LNCAP (cell line): Measurements from ENCODE around the gene XPO6.

ENCODE experiments used
- TF ChIP-seq, protein P1 (sequence below): fragments of 450-650 bp; IDR thresholded peaks from 2 replicates; pipeline ENCODE4 v1.5.1; 2017; ENCODE audit warnings: mild to moderate bottlenecking

The XPO6 gene

DNA sequence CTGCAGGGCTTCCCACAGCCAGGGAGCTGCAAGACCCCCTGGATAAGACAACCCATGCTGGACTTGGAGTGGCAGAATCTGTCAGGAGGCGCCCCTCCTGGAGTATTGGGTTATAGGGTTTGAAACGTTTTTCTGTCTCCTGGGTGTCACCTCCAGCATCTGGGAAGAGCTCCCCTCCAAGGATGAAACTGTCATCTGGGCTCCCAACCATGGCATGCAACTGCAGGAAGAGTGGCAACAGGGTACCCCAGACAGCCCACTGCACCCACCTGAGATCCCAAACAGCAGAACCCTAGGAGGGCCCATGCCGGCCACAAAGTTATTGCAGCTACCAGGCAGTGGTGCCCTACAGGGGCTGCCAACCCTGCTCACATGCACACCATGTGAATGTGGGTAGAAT, 147.6 kb downstream of the XPO6 start:
- TF ChIP-seq, protein P1, sequence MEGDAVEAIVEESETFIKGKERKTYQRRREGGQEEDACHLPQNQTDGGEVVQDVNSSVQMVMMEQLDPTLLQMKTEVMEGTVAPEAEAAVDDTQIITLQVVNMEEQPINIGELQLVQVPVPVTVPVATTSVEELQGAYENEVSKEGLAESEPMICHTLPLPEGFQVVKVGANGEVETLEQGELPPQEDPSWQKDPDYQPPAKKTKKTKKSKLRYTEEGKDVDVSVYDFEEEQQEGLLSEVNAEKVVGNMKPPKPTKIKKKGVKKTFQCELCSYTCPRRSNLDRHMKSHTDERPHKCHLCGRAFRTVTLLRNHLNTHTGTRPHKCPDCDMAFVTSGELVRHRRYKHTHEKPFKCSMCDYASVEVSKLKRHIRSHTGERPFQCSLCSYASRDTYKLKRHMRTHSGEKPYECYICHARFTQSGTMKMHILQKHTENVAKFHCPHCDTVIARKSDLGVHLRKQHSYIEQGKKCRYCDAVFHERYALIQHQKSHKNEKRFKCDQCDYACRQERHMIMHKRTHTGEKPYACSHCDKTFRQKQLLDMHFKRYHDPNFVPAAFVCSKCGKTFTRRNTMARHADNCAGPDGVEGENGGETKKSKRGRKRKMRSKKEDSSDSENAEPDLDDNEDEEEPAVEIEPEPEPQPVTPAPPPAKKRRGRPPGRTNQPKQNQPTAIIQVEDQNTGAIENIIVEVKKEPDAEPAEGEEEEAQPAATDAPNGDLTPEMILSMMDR: no peak

DNA sequence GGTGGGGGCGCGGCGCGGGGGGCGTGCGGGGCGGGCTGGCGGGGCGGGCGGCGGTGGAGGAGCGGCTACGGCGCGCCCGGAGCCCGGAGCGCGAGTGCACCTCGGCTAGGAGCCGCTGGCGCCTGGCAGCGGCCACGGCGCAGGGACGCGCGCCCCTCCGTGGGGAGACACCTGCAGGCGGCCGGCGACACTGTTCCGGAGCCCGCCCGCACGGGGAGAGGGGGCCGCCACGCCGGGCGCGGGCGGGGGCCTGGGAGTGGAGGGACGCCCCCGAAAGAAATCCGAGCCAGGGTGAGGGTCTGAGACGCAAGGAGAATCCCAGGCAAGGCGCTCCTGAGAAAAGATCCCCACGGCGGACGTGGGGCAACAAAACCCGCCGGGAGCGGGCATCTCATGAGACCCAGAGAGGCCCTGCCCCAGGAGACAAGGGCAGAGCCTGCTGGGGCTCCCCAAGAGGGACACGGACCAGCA, 148.1 kb downstream of the XPO6 start, which contains the start of gene GSG1L:
Gene GSG1L, minus strand, starts transcription at position 124 of the 471 bp plus-strand sequence. CDS start 290 bp downstream, outside the sequence.
- TF ChIP-seq, protein P1: peak; percentile 26

DNA sequence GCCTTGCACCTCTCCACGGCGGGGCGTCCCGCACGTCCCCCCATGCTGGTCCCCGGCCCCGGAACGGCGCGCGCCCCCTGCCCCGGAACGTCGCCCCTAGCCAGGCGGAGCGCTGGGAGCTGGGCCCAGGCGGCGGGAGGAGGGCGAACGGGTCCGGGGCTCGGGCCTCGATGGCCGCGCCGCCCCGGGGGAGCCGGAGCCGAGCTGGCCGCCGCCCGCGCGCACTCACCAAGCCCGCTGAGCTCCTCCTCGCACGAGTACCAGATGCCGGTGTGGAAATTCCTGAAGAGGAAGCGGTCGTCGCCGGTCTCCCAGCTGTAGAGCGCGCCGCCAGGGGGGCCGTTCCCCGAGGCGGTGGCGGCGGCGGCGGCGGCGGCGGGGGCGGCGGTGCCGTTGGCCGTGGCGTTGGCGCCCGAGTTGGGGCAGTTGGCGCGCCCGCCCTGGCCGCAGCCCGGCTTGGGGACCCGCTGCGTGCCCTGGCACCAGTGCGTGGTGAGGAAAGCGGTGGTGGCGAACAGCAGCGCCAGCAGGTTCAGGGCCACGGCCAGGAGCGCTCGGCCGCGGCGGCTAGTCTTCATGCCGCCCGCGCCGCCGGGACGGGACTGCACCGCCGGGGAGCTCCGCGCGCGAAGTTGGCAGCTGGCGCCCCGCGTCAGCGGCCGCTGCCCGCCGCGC, 148.8 kb downstream of the XPO6 start:
- TF ChIP-seq, protein P1: no peak

GRCh38 chr16:28062261-28062846, 149.4 kb downstream of the XPO6 start:
- TF ChIP-seq, protein P1: no peak

DNA sequence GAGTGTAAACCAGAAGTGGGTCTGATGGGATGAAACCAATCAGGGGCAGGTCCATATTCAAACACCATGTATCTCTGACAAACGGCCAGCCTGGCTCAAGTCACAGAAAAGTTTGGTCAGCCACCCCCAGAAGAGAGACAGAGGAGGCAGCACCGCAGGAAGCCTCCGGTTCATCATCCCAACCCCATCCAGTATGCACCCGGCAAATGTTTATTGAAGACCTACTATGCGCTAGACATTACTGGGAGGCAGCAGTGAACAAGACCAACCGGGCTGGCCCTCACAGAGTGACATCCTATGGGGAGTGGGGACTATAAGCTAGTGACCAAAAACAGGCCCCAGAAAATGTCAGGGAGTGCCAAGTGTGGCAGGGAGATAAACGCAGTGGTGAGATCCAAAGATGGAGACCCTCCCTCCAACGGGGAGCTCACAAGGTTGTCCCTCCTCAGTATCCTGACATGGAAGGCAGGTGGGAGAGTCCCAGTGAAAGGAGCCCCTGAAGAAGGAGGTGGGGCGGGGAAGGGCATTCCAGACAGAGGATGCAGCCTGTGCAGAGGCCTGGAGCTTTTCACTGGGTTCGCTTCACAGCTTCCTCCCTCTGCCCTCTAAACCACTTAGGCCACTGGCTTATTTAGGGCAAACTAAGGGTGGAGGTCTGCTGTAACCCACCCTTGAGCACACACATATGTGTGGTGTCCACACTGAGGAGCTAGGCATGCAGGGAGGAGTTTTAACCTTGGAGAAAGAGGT, 150.2 kb downstream of the XPO6 start:
- TF ChIP-seq, protein P1: no peak

DNA sequence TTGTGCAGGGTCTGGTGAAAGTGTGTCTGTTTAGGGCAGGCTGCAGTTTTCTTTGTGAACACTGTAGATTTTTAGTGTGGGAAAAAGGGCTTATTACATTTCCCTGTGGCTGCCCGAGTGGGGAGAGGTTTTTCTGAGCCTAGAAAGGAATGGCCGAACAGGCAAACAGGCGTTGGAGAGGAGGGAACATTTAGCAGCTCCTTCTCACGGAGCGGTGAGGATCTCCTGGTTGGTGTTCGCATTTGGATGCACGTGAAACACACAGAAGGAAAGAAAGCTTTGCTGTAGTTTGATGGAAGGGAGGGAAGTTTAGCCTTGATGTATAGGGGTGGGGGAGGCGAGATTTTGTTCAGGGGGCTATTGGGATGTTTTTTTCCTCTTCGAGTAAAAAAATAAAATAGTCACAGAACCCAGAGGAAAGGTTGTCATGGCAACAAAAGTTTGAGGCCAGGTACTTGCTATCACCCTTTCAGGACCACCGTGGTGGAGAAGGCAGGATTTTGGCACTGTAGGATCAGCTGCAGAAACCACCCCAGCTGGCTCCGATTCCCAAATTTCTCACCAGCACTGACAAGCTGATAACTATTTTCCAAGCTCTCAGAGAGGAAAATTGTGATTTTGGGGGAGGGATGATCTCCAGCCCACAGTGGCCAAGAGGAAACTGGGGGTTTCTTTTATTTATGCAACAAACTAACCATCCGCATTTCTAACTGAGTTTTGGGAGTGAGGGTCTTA, 151.8 kb downstream of the XPO6 start:
- TF ChIP-seq, protein P1: no peak
